Stimulated activated CD4-positive, alpha-beta T cell treated with anti-CD3 and anti-CD28 coated beads, TNF-alpha, amount 100 ng/mL, for 24 hours (primary cell): ENCODE measurements around the gene MXD3.
"Not testable (repeated sequence)": the region's sequence is repeated elsewhere in the genome, so short reads cannot be mapped to it uniquely, and the experiment has no call there.

ENCODE experiments used
- DNase-seq, 3 experiments: peaks; one replicate each; pipeline ENCODE4 v3.0.0-alpha.2; 2020; ENCODE audit warnings: low read depth in 3 of 3

MXD3 gene, protein sequence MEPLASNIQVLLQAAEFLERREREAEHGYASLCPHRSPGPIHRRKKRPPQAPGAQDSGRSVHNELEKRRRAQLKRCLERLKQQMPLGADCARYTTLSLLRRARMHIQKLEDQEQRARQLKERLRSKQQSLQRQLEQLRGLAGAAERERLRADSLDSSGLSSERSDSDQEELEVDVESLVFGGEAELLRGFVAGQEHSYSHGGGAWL

DNA sequence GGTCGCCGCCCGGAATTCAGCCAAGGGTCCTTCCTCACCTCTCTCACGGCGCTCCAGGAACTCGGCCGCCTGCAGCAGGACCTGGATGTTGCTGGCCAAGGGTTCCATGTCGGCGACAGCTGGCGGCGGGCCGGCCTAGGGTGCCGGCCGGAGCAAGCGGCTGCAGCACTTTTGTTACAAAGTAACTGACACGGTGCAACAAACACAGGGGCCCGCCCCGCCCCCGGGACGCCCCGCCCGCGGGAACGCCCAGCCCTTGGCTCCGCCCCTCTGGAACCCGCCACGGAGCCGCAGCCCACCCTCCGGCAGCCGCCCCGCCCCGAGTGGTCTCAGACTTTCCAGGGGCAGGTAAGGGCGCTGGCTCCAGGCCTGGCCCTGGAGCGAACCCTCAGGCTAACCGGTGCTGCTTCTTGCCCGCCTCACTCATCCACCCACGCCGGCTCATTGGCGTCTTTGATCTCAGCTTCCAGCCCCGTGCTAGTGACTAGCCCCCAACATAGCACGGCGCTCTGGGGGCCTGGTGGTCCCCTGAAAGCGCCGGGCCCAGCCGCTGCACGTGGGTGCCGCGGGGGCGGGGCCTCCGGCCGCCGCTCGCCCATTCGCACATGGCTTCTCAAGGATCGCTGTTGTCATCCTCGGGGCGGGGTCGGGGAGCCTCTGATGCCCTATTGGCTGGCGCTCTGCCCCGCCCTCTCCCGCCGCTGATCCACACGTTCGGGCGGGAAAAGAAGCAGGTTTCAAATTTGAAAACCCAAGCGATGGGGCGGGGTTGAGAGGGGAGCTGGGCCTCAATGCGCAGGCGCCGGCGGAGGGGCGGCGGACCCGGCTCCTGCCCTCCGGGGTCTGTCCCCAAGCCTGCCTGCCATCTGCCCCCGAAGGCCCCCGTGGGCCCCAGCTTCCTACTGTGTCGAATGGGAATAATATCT lies at the start of gene MXD3:
MXD3 (minus strand) TSS at position 176 of the 926 bp plus-strand sequence; CDS start at position 108, 68 bp downstream.
- peak; percentile 90 to 99 (median 92) for DNase-seq

DNA sequence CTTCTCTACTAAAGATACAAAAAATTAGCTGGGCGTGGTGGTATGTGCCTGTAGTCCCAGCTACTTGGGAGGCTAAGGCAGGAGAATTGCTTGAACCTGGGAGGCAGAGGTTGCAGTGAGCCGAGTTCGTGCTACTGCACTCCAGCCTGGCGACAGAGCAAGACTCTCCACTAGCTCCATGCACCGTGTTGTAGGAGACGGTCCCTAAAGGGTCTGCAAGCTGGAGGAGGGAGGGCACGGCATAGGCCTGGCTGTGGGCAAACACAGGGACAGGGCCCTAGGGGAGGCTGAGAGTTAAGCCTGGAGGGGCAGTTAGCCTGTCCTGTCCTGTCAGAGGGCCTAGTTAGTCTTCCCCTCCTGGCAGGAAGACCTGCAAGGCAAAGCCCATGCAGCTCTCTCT lies 49.0 kb upstream of the MXD3 start:
- not testable (repeated sequence) for DNase-seq

DNA sequence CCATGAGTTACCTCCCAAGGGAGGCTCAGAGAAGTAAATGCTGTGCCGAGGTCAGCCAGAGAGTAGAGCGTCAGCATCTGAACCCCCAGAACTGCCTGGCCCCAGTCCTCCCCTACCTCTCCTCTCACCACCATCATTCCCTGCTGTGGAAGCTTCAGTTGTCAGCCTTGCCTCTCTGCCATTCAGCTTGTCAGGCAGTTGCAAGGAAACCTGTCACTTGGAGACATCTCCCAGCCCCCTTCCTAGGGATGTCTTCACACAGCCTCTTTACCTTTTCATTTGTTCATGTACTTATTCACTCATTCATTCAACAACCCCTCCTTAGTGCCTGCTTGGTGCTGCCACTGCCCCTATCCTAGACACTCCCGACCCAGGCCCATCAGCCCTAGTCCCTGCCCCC lies 48.2 kb upstream of the MXD3 start:
- no peak for DNase-seq

DNA sequence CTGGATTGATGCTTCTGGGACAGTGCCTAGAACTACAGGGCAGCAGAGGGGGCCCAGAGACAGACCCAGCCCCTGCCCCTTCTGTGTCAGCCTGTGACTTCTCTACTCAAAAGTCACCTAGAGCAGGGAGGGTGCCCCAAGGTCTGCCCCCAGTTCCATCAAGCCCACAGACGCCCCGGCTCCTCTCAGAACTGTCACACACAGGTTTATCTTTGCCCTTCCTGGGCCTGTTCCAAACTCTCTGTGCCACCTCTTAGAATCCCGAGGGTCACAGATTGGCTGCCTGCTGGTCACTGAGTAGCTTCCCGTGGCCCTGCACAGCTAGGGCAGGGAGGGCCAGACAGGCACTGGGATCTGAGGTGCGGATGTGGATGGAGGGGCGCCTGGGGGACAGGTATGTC lies 47.8 kb upstream of the MXD3 start:
- no peak for DNase-seq

DNA sequence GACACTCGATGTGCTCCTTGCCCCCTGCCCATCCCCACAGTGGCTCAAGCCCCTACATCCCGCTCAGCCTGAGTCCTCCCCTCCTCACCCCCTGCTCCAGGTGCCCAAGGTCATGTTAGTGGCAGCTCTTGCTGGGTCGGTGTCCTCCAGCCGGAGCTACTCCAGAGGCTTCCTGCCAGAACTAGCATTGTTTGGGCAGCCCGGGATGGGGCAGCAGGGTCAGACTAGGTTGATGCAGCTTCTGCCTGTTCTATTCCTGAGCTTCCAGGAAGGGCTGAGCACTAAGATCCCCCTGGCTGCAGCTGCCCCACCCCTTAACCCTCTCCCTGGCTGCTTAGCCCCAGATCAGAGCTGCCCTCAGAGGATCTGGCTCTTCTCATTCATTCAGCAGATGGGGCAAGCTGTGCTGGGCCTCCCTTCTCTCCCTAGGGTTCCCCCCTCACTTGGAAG lies 46.7 kb upstream of the MXD3 start:
- no peak for DNase-seq

DNA sequence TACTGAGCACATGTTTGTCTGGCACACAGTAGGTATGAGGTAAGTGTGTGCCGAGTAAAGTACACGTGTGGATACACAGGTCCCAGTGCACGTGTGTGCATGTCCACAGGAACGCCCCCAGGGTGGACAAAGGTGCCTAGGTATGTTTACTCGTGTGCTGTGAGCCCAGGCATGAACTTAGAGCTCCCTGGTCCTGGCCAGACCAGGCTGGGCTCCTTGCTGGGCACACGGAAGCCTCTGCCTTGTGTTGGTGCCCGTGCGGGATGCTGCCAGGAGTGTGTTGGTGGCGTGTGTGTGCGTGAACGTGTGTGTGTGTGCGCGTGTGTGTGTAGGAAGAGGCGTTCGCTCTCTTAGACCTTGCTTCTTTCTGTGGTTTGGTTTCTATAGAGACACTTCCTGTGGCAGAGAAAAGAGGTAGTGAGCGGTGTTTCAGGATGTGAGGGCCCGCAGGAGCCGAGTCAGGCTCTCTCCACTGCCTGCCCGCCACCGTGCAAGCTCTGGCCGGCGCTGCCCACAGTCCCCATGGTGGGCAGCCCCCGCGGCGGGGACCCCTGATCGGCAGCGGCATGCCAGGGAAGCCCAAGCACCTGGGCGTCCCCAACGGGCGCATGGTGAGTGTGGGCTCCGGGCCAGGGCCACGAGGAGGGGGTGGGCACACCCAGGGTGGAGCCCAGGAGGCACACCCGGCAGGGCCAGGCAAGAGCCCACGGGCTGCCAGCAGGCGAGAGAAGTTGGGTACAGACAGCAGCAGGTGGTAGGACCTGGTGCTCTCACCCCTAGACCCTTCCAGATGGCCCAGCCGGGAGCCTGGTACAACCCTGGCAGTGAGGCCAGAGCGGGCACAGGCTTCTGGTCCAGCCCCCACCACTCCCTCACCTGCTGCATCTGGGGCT lies 46.0 kb upstream of the MXD3 start, which contains the start of gene RGS14:
RGS14 (plus strand) TSS at position 466 of the 893 bp plus-strand sequence; CDS start at position 567, 101 bp downstream.
- DNase-seq, result peak in 2 of 3 experiments; percentile 29 to 54

DNA sequence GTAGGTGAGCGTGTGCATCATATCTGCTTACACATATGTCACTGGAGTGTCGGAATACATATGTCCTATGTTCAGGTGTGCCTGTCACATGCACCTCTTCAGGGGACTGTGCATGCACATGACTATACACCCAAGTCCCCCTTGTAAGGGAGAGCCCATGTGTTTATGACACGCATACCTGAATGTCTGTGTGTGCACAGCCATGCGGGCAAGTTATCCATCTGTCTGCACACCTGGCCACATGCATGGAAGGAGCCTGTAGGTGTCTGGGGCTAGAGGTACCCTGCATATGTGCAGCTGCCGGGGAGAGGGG lies 45.4 kb upstream of the MXD3 start:
- DNase-seq, result no peak

DNA sequence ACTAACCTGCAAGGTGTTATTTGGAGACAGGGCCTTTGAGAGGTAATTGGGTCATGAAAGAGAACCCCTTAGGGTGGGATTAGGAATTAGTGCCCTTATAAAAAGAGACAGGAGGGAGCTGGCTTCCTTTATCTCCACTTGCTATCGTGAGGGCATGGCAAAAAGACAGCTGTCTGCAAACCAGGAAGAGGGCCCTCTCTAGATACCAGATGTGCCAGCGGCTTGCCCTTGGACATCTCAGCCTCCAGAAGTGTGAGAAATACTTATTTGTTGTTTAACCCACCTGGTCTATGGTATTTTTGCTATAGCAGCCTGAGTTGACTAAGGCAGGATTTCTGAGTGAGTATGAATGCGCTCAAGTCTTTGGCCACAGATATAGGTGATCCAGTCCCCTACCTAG lies 45.0 kb upstream of the MXD3 start:
- no peak for DNase-seq

DNA sequence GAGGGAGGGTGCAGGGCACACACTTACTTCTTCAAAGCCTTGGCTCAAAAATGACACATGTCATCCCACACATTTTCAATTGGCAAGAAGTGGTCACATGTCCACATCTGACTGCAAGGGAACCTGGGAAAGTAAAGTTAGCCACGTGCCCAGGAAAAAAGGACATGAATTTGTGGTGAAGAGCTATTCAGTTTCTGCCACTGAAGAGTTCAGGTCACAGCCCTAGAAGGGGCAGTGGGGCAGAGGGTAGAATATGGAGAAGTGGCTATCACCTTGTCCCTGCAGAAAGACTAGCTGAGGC lies 44.1 kb upstream of the MXD3 start:
- no peak for DNase-seq

DNA sequence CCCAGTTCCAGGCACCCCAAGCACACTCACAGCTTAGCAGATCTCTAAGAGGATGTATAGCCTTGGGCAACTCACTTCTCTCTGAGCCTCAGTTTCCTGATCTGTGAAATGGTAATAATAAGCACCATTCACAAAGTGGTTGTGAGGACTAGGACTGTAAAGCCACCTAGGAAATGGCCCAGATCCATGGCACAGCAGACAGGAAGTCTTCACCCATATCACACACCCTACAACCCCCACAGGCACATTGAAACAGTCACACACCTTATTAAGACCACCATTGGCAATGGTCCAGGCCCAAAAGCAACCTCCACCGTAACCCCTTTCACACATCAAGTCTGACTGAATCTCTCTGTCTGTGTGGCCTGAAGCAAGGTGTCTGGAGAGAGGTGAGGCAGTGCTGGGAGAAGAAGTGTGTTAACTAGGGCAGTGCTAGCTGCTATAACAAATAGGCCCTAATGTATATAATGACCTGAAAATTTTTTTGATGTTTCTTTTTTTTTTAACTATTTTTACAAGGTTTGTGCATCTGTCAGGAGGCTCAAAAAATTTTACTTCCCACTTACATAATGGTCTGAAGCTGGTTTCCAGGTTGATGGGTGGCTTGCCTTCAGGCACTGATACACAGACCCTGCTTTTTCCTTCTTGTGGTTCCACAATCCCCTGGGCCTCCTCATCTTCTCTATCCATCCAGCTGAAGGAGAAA lies 43.6 kb upstream of the MXD3 start:
- no peak for DNase-seq

DNA sequence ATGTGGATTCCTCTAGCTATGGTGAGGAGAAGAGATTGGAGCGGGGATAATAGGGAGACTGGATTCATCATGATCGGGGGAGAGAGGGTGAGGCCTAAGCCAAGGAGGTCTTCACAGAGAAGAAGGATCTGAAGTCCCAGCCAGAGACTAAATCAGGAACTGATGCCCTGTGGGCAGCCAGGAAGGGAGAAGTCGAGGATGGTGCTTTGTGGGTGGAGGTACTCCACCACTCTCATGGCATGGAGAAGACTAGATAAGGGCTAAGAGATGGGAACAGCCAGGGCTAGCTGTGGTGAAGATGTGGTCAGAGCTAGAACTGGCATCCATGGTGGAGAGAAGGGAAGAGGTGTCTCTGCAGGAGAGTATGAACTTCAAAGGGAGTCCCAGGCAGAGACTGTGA lies 43.0 kb upstream of the MXD3 start:
- no peak for DNase-seq

DNA sequence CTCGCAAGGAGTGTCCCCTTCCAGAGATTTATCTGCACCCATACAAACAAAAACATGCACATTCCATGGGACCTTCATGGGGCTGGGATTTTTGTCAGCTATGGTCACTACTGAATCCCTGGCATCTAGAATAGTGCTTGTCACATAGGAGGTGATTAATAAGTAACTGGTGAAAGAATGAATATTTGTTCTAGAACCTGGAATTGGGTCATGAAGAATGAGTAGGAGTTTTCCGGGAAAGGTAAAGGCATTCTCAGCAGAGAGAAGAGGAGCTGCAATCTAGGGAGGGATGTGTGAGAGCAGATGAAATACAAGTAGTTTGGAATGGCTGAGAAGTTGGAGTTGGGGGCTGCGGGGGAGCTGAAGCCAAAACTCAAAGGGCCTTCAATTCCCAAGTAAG lies 42.6 kb upstream of the MXD3 start:
- DNase-seq, result no peak

DNA sequence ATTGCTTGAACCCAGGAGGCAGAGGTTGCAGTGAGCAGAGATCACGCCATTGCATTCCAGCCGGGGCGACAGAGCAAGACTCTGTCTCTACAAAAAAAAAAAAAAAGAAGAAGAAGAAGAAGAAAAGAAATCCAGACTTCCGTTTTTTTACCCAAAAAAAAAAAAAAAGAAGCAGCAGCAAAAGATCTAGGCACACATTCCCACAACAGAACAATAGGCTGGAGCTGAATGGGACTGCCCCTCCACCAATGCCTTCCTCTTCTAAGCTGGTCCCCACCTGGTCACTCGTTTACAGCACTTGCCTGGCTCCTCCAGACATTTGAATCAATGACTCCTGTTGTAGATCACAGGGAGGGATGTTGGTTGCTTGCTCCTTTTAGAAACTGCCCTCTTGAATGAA lies 41.4 kb upstream of the MXD3 start:
- DNase-seq, result no peak

DNA sequence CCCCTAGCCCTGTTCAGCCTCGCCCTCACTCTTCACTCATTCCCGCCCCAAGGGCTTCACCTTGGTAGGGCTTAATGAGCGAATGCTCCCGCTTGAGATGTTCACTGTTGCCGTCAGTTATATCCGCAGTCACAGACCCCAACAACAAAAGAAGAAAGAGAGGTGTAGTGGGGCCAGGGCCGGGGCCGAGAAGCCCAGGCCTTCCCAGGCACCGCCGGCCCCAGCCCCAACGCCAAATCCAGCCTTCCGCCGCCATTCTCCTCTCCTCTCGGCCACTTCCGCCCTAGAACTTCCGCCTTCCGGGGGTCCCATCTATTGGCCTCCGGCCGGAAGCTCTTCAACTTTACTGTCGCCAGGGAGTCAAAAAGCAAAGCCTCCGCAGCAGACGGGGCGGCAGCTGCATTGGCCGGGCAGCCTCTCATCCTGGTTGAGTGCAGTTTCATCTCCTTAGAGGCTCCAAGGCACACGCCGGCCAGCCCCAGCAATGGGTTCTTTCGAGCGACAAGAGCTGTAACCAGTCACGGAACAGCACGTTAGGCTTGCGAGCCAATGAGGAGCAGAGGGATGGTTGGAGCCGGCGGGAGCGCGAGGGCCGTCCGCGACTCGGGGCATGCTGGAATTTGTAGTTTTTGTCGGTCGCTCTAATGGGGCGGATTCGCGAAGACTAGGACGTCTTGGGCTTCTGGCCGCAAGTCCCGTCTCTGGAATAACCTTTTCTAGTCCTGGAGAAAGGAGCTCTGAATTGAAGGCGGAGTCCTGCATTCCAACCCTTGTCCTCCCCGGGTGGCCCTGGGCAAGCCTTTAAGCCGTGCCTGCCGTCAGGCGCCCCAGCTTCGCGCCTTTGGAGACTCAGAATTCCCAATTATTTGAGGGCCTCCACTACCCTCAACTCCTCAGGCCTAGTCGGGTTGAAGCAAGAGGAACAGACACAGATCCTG lies 40.0 kb upstream of the MXD3 start, which contains the start of gene LMAN2:
LMAN2 (minus strand) TSS at position 277 of the 938 bp plus-strand sequence; CDS start at position 256, 21 bp downstream.
- peak; percentile 76 to 90 (median 83) for DNase-seq

DNA sequence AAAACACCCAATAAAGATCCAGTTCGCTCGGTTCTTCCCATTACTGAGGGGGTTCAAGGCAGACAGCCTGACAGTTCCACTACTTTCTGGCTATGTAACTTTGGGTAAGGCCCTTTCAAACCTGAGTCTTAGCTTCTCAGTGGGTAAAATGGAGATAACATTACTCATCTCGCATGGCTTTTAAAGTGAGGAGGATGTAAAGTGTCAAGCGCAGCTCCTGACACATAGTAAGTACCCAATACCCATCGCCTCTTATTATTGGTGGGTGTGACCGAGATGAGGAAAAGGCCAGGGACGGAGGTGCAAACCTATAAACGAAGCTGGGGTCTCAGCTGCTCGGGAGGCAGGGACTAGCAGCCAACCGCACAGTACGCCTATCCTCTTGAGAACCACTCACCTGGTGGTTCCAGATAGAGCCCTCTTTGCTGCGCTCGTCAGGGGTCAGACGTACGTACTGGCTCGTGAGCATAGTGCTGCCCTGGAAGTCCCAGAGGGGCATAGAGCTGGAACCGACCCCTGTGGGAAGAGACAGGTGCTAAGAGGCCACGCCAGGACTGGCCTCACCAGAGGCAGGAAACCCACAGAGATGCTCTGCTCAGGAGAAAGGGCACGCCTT lies 39.2 kb upstream of the MXD3 start:
- no peak for DNase-seq

DNA sequence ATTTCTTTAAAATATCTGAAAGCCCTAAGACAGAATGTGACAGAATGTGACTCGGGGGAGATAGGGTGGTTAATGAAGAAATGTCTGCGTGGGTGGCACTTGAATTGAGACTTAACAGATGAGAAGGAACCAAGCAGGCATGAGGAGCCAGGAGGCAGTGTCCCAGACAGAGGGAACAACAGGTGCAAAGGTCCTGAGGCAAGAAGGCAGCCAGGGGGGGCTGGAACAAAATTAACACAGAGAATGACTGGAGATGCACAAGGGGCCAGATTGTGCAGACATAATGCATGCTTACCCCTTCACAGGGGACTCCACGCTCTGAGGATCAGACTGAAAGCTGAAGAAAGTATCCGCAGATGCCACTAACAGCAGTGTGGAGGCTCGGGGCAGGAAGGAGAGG lies 38.1 kb upstream of the MXD3 start:
- no peak for DNase-seq

DNA sequence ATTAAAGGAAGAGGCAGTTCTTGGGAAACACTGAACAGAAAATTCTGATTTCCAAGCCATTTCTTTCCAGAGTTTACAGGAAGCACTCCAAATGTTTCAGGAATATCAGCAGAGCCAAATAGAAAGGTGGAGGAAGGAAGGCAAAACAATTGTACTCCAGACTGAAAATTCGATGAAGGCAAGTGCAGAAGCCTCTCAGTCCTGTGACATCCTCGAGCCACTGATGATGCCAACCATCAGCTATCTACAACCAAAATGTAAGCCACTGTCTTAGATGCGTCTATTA lies 37.6 kb upstream of the MXD3 start:
- DNase-seq, result no peak

DNA sequence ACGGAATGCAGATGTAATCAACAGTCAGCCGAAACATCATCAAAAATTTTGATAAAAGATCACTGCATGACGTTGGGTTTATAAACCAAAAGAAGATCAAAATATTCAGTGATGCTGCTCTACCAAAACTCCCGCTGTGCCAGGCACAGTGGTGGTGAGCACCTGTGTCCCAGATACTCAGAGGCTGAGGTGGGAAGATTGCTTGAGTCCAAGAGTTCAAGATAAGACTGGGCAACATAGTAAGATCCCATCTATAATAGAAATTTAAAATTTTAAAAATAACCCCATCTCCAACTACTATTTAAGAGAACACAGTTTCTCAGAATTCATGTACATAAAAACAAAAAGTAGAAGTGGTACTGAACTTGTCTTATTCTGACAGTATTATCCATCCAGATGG lies 36.0 kb upstream of the MXD3 start:
- no peak for DNase-seq

DNA sequence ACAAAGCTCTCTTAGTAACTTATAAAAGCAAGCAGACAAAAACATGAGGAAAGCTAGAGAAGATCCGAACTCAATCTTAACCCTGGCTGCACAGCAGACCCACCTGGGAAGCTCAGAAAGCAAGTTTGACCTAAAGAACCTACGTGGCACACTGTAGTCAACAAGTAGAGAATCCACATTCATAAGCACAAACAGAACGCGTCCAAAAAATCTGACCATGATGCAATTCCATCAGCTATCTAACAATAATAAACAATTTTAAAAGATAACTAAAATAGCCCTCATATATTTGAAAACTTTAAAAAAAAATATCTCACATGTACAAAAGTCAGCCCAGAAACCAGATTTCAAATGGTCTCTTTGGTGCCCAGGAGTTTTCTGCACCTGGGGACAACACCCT lies 35.1 kb upstream of the MXD3 start:
- no peak for DNase-seq

DNA sequence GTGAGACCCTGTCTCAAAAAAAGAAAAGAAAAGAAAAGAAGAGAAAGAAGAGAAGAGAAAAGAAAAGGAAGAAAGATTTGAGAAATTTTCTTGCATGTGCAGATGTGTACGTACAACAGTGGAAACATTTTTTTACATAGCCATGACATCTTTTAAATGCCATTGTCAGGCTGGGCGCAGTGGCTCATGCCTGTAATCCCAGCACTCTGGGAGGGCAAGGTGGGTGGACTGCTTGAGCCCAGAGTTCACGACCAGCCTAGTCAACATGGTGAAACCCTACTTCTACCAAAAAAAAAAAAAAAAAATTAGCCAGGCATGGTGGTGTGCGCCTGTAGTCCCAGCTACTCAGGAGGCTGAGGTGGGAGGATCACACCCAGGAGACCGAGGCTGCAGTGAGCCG lies 33.2 kb upstream of the MXD3 start:
- DNase-seq, result no peak
